GM21526 (cell line): ENCODE data around the gene LTO1.
A peak's percentile ranks its signal among the peaks of the same experiment; 100 is the strongest.

ENCODE experiments used
- ATAC-seq: cut with Tn5 transposase; IDR thresholded peaks from one replicate; pipeline ENCODE4 v1.9.1; 2021; ENCODE audit warnings: moderate library complexity; ENCODE audit not compliant: unreplicated experiment, low FRiP score

The LTO1 gene

GRCh38 chr11:69648679-69649575 lies 26.2 kb downstream of the LTO1 start:
- no peak for ATAC-seq

DNA sequence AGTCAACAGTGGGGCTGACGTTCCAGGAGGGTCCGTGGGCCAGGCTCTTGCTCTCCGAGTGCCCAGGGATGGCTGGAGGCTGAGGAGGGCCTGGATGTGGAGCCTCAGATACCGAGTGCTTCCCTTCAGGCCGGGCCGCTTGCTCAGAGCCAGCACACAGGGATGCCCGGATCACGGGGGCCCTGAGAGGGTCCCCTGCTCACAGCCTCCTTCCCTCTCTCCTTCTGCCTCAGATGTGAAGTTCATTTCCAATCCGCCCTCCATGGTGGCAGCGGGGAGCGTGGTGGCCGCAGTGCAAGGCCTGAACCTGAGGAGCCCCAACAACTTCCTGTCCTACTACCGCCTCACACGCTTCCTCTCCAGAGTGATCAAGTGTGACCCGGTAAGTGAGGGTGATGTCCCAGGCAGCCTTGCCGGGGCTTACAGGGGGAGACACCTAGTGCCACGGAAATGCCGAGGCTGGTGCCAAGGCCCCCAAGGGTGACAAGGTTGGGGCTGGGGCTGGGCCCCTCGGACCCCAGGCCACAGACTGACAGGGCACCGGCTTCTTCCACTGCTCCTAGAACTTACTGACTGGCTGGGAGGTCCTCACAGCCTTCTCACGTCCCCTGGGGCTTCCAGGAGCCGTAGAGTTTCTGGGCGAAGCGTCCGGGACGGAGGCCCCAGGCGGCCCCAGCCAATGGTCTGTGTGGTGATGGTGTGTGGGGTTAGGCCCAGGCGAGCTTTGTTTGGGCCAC lies 27.2 kb downstream of the LTO1 start:
- ATAC-seq, result no peak

GRCh38 chr11:69647390-69647748 lies 27.8 kb downstream of the LTO1 start:
- ATAC-seq, result no peak

DNA sequence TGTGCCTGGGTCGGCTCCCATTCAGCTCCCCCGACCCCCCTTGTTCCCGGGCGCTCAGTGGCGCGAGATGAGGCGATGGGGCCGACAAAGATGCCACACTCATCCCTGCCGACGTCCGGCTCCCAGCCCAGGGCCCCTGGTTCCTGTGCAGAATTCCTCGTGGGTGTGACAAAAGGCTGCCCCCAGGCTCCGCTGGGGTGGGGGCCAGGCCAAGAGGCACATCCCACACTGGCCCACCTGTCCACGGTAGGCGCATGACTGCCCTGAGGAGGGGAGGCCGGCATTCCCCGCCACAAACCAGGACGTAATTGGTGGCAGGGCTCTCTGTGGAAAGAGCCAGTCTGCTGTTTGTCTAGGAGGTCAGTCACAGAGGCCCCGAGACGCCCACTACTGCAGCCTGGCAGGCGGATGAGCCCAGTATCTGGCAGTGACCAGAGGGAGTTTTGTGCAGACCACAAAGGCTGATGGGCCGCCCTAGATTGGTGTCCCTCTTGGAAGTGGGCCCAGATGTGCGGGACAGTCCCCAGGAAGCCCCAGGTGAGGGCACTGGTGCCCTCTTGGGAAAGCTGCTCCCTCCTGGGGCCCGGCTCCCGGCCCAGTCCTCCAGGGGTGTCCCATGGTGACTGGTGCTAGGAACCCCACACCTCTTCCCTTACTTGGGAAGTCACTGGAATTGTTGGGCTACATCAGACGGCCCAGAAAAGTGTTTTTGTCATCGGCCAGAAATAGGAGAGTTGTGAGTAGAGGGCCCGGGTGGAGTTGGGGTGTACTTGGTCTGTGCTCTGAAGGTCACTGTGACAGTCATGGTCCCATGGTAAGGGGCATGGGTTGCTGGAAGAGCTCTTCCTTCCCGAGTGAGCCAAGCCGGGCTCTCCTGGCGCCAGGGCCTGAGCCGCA lies 28.4 kb downstream of the LTO1 start:
- no peak for ATAC-seq

GRCh38 chr11:69645801-69646492 lies 29.2 kb downstream of the LTO1 start:
- no peak for ATAC-seq

GRCh38 chr11:69644962-69645675 lies 30.0 kb downstream of the LTO1 start:
- no peak for ATAC-seq

DNA sequence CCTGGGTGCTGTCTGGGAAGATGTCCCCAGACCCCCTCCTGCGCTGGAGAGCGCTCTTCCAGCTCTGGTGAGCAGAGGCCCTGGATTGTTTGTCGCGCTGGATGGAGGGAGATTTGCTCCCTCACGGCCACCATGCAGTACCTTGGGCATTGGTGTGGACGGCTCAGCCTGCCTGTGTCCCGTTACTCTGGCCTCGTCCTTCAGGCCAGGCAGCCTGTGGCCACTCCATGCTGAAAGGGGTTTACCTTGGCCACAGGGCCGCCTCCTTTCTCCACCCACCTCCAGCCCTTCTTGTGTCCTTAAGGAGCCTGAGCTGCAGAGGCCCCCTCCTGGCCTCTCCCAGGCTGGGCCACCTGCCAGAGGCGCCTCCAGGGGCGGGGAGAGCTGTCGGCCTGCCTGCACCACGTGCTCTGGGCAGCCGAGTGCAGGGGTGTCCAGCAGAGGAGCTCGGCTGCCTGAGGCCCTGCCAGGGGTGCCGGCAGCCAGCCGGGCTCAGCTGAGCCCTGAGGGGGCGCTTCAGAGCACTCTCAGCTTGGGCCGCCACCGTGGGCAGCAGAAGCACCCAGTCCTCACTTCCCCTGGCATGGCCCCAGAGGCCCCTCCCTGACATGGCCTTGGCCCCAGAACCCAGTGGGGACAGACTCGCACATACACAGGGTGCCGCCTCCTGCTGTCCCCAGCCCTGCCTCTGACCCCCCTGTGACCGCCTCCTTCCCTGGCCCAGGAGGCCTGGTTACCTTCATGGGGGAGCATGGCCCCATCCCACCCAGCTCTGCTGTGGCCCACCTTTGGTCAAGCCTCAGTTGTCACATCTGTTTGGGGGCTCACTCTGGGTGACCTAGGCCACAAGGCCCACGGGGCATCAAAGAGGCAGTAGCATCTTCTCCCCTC lies 30.8 kb downstream of the LTO1 start:
- no peak for ATAC-seq

- no peak for ATAC-seq
Observed at GRCh38 chr11:69643646-69644045, 31.5 kb downstream of the LTO1 start.

DNA sequence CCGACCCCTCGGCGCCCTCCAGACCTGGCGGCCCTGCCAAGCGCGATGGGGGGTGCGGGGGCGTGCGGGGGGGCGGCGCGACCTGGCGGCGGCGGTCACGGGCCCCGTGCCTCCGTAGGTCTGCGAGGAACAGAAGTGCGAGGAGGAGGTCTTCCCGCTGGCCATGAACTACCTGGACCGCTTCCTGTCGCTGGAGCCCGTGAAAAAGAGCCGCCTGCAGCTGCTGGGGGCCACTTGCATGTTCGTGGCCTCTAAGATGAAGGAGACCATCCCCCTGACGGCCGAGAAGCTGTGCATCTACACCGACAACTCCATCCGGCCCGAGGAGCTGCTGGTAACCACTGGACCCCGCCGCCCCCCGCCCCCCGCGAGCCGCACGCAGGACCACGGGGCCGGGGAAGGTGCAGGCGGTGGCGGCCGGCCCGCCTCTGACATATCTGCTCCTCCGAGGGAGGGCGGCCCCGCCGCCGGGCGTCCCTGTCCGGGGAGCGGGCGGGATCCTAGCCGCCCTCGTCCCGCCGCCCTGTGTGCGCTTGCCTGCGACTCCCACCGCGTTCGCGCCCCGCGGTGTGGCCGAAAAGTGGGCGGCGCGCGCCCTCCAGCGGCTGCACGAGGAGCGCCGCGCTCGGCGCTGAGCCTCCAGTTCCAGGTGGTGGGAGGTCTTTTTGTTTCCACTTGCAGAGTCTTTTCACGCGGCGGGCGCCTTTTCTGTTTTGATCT lies 32.1 kb downstream of the LTO1 start:
- peak; percentile 56 for ATAC-seq

DNA sequence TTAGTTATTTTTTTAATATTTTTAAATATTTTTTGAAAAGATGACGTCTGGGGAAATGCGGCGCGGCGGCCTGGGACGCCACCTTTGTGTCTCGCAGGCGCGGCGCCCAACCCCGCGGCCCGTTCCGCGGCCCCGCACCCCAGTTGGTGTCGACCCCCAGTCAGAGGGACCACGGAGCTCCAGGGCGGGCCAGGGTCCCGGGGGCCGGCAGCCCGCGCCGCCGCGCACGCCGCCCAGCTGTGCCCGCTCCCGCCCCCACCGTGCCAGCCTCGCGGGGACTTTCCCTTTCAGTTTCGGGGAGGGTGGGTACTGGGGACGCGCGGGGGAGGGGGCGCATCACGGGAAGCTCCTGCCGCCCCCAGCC lies 32.6 kb downstream of the LTO1 start:
- no peak for ATAC-seq

- no peak for ATAC-seq
Observed at GRCh38 chr11:69641681-69642548, 33.2 kb downstream of the LTO1 start.

DNA sequence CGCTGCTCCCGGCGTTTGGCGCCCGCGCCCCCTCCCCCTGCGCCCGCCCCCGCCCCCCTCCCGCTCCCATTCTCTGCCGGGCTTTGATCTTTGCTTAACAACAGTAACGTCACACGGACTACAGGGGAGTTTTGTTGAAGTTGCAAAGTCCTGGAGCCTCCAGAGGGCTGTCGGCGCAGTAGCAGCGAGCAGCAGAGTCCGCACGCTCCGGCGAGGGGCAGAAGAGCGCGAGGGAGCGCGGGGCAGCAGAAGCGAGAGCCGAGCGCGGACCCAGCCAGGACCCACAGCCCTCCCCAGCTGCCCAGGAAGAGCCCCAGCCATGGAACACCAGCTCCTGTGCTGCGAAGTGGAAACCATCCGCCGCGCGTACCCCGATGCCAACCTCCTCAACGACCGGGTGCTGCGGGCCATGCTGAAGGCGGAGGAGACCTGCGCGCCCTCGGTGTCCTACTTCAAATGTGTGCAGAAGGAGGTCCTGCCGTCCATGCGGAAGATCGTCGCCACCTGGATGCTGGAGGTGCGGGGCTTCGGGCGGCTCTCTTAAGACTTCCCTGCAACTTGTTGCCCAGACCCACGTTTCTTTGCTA lies 34.1 kb downstream of the LTO1 start, which contains the start of gene CCND1:
CCND1 (plus strand) TSS at position 162 of the 587 bp plus-strand sequence; CDS start at position 320, 158 bp downstream.
- no peak for ATAC-seq

GRCh38 chr11:69640260-69640994 lies 34.7 kb downstream of the LTO1 start:
- no peak for ATAC-seq

DNA sequence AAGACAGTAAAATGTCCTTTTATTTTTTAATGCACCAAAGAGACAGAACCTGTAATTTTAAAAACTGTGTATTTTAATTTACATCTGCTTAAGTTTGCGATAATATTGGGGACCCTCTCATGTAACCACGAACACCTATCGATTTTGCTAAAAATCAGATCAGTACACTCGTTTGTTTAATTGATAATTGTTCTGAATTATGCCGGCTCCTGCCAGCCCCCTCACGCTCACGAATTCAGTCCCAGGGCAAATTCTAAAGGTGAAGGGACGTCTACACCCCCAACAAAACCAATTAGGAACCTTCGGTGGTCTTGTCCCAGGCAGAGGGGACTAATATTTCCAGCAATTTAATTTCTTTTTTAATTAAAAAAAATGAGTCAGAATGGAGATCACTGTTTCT lies 35.3 kb downstream of the LTO1 start:
- no peak for ATAC-seq

DNA sequence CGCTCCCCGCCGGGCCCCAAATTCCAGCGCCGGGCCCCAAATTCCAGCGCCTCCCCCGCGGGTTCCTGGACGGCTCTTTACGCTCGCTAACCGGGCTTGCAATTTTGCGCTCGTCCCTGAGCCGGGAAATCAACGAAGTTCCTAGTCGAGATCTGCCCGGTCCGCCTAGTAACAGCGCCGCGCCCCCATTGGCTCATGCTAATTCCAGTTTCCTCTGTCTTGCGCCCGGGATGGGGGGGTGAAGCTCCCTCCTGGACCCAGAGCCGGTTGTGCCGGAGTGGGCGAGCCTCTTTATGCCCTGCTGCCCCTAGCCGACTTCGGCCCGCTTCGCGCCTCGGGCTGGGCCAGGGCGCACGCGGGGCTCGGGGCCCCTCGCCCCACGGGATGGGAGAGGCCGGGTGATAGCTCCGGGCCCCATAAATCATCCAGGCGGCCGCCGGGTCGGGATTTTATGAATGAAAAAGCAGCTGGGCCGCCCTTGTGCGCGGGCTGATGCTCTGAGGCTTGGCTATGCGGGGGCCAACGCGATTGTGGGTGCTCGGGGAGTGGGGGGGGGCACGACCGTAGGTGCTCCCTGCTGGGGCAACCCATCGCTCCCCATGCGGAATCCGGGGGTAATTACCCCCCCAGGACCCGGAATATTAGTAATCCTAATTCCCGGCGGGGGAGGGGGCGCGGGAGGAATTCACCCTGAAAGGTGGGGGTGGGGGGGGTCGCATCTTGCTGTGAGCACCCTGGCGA lies 36.0 kb downstream of the LTO1 start:
- no peak for ATAC-seq
